Lower leg skin (tissue), 3 donors: Measurements from ENCODE around the gene HIPK2.

Source experiments
- CTCF ChIP-seq, 3 donors: fragments of 450-650 bp; IDR thresholded peaks; one replicate each; pipeline ENCODE4 v1.5.1; 2016; ENCODE audit warnings: antibody characterized with exemption in 3 of 3, mild to moderate bottlenecking in 3 of 3, moderate library complexity in 2 of 3
- POLR2A ChIP-seq, 2 donors: fragments of 450-650 bp; IDR thresholded peaks; one replicate each; pipeline ENCODE4 v1.6.1; 2016 to 2017; ENCODE audit warnings: antibody characterized with exemption in 2 of 2, mild to moderate bottlenecking in 1 of 2, moderate library complexity in 1 of 2

GRCh38 chr7:139683137-139683921 is 94.5 kb downstream of the HIPK2 start:
- TF ChIP-seq CTCF (IDR thresholded peaks at IDR 0.05) (no peak), POLR2A (IDR thresholded peaks at IDR 0.05) (no peak)
